22Rv1 (cell line): Measurements from ENCODE around the gene SND1.

ENCODE experiments used
- H3K27ac ChIP-seq: fragments of 450-650 bp; 2 replicates; pipeline ENCODE4 v1.5.1; 2017
- CTCF ChIP-seq: fragments of 450-650 bp; IDR thresholded peaks from 2 replicates; pipeline ENCODE4 v1.5.1; 2017; ENCODE audit warnings: mild to moderate bottlenecking
- ZFX ChIP-seq: fragments of 450-650 bp; IDR thresholded peaks from 2 replicates; pipeline ENCODE4 v1.6.1; 2017; ENCODE audit warnings: antibody characterized with exemption, borderline replicate concordance

The SND1 gene

GRCh38 chr7:128008141-128008540 lies 356.1 kb downstream of the SND1 start:
- no peak overlapping the region for H3K27ac ChIP-seq
- TF ChIP-seq ZFX, result no peak

GRCh38 chr7:128008744-128009143 lies 356.8 kb downstream of the SND1 start:
- no peak for TF ChIP-seq CTCF
- TF ChIP-seq ZFX, result no peak
- H3K27ac ChIP-seq, result no peak overlapping the region

- TF ChIP-seq ZFX, result no peak
- no peak for TF ChIP-seq CTCF
- H3K27ac ChIP-seq, result no peak overlapping the region
Measured at GRCh38 chr7:128010391-128011127, 358.6 kb downstream of the SND1 start.

GRCh38 chr7:128011131-128011661 lies 359.2 kb downstream of the SND1 start:
- TF ChIP-seq ZFX, result no peak
- TF ChIP-seq CTCF, result no peak
- H3K27ac ChIP-seq, result no peak overlapping the region

- no peak for TF ChIP-seq ZFX
- TF ChIP-seq CTCF, result no peak
- H3K27ac ChIP-seq, result no peak overlapping the region
Measured at GRCh38 chr7:128014811-128015210, 362.8 kb downstream of the SND1 start.

GRCh38 chr7:128017460-128017859 lies 365.5 kb downstream of the SND1 start:
- no peak overlapping the region for H3K27ac ChIP-seq
- TF ChIP-seq CTCF (no peak), ZFX (no peak)

- TF ChIP-seq CTCF (no peak), ZFX (no peak)
- H3K27ac ChIP-seq, result no peak overlapping the region
Measured at GRCh38 chr7:128017862-128018845, 366.2 kb downstream of the SND1 start.
